Neural progenitor cell (in vitro differentiated cells): ENCODE results near the gene HINT3. TPM values are rescaled to one million over a fixed set of nuclear protein-coding genes. Genes with fewer than 3 reads are reported as not detected.

ENCODE experiments used
- DNase-seq: peaks from one replicate; pipeline ENCODE4 v3.0.0-alpha.2; 2016; ENCODE audit warnings: low spot score
- H2AFZ ChIP-seq: fragments of 200-600 bp; sonication (generic); replicated peaks from 2 replicates; pipeline ENCODE4 v1.6.1; 2016; ENCODE audit warnings: antibody characterized with exemption
- H3F3A ChIP-seq: fragments of 200-600 bp; sonication (generic); 2 replicates; pipeline ENCODE4 v1.6.1; 2016; ENCODE audit warnings: antibody characterized with exemption, low read depth
- H3K27ac ChIP-seq: fragments of 200-600 bp; sonication (generic); 2 replicates; pipeline ENCODE4 v1.5.1; 2016; ENCODE audit warnings: mild to moderate bottlenecking
- H3K27me3 ChIP-seq: fragments of 200-600 bp; sonication (generic); 2 replicates; pipeline ENCODE4 v1.6.1; 2016; ENCODE audit warnings: mild to moderate bottlenecking, moderate library complexity
- H3K36me3 ChIP-seq: fragments of 200-600 bp; sonication (generic); 2 replicates; pipeline ENCODE4 v1.5.1; 2016
- H3K4me1 ChIP-seq: fragments of 200-600 bp; sonication (generic); 2 replicates; pipeline ENCODE4 v1.6.1; 2016; ENCODE audit warnings: mixed run types
- H3K4me2 ChIP-seq: fragments of 200-600 bp; sonication (generic); 2 replicates; pipeline ENCODE4 v1.6.1; 2016
- H3K4me3 ChIP-seq: fragments of 200-600 bp; sonication (generic); 2 replicates; pipeline ENCODE4 v1.5.1; 2016
- H3K79me2 ChIP-seq: fragments of 200-600 bp; sonication (generic); 2 replicates; pipeline ENCODE4 v1.6.1; 2016; ENCODE audit warnings: low read depth
- H3K9ac ChIP-seq: fragments of 200-600 bp; sonication (generic); 2 replicates; pipeline ENCODE4 v1.6.1; 2016
- H3K9me3 ChIP-seq: fragments of 200-600 bp; sonication (generic); 2 replicates; pipeline ENCODE4 v1.5.1; 2016; ENCODE audit warnings: low read depth
- H4K20me1 ChIP-seq: fragments of 200-600 bp; sonication (generic); 2 replicates; pipeline ENCODE4 v1.6.1; 2016; ENCODE audit warnings: low read depth
- H3K27ac Mint-ChIP-seq: 3 replicates; pipeline ENCODE4 v1.8.0; 2021; ENCODE audit warnings: mixed read lengths
- H3K27me3 Mint-ChIP-seq: 2 replicates; pipeline ENCODE4 v1.8.0; 2022; ENCODE audit warnings: low read depth, mild to moderate bottlenecking, inconsistent platforms, moderate library complexity, mixed read lengths; ENCODE audit not compliant: insufficient read depth
- H3K36me3 Mint-ChIP-seq: 3 replicates; pipeline ENCODE4 v1.8.0; 2021; ENCODE audit warnings: mixed read lengths
- H3K4me1 Mint-ChIP-seq: 3 replicates; pipeline ENCODE4 v1.8.0; 2021; ENCODE audit warnings: mixed read lengths
- H3K4me3 Mint-ChIP-seq: 3 replicates; pipeline ENCODE4 v1.8.0; 2021; ENCODE audit warnings: mild to moderate bottlenecking, moderate library complexity, mixed read lengths
- H3K9me3 Mint-ChIP-seq: 3 replicates; pipeline ENCODE4 v1.8.0; 2020; ENCODE audit warnings: mixed read lengths
- CTCF ChIP-seq: fragments of 200-600 bp; sonication (generic); IDR thresholded peaks from 2 replicates; pipeline ENCODE4 v1.5.1; 2017; ENCODE audit warnings: antibody characterized with exemption, mild to moderate bottlenecking
- EZH2 ChIP-seq: fragments of 200-600 bp; sonication (generic); IDR thresholded peaks from 2 replicates; pipeline ENCODE4 v1.6.1; 2017; ENCODE audit warnings: antibody characterized with exemption, mild to moderate bottlenecking, moderate library complexity
- EZH2phosphoT487 ChIP-seq: fragments of 200-600 bp; sonication (generic); IDR thresholded peaks from 2 replicates; pipeline ENCODE4 v1.6.1; 2017; ENCODE audit warnings: antibody characterized with exemption
- total RNA-seq: library from RNA; depleted of rRNA; stranded (reverse); fragments of >200 nt; gene quantifications from 2 replicates; pipeline ENCODE4 v1.2.3, GENCODE V29; 2015; ENCODE audit warnings: low replicate concordance

Gene HINT3
- total RNA-seq, 1 donor from 2014 or later: 29.6 TPM

GRCh38 chr6:126007800-126008199 is 51.2 kb downstream of the HINT3 start:
- Mint-ChIP-seq H3K36me3 (peaks cover 37% of the 10 kb centered on the region), H3K4me3 (no peak overlapping the region), H3K9me3 (no peaks in the 10 kb centered on the region), H3K27me3 (peaks cover 2% of the 10 kb centered on the region), H3K27ac (no peak overlapping the region), H3K4me1 (no peaks in the 10 kb centered on the region)
- Histone ChIP-seq H3K36me3 (peaks cover 28% of the 10 kb centered on the region), H3K9me3 (no peaks in the 10 kb centered on the region), H3K4me1 (no peaks in the 10 kb centered on the region), H3F3A (no peaks in the 10 kb centered on the region), H2AFZ (no peak overlapping the region), H3K4me2 (no peak overlapping the region), H3K9ac (no peak overlapping the region), H3K27ac (no peak overlapping the region), H4K20me1 (peaks cover 3% of the 10 kb centered on the region), H3K4me3 (no peak overlapping the region), H3K79me2 (peaks cover 32% of the 10 kb centered on the region), H3K27me3 (no peaks in the 10 kb centered on the region)
- TF ChIP-seq EZH2phosphoT487 (no peak), CTCF (no peak), EZH2 (no peak)
- no peak for DNase-seq

- Histone ChIP-seq H2AFZ (no peak overlapping the region), H3K27me3 (no peaks in the 10 kb centered on the region), H3K4me3 (no peak overlapping the region), H3K9me3 (no peaks in the 10 kb centered on the region), H3K4me2 (no peak overlapping the region), H4K20me1 (no peaks in the 10 kb centered on the region), H3K27ac (no peak overlapping the region), H3K79me2 (peaks cover 9% of the 10 kb centered on the region), H3K4me1 (no peaks in the 10 kb centered on the region), H3F3A (no peaks in the 10 kb centered on the region), H3K9ac (no peak overlapping the region), H3K36me3 (peaks cover 25% of the 10 kb centered on the region)
- Mint-ChIP-seq H3K4me3 (no peak overlapping the region), H3K27ac (no peak overlapping the region), H3K9me3 (no peaks in the 10 kb centered on the region), H3K27me3 (peaks cover 2% of the 10 kb centered on the region), H3K4me1 (no peaks in the 10 kb centered on the region), H3K36me3 (peaks cover 28% of the 10 kb centered on the region)
- DNase-seq: no peak
- TF ChIP-seq EZH2phosphoT487: no peak
- no peak for TF ChIP-seq EZH2
- no peak for TF ChIP-seq CTCF
Measured at GRCh38 chr6:126010040-126010439, 53.5 kb downstream of the HINT3 start.

- Mint-ChIP-seq H3K27ac (no peak overlapping the region), H3K4me1 (no peaks in the 10 kb centered on the region), H3K4me3 (no peak overlapping the region), H3K27me3 (peaks cover 2% of the 10 kb centered on the region), H3K36me3 (peaks cover 37% of the 10 kb centered on the region), H3K9me3 (no peaks in the 10 kb centered on the region)
- H3K9ac ChIP-seq: no peak overlapping the region
- no peaks in the 10 kb centered on the region for H3K4me1 ChIP-seq
- peaks cover 3% of the 10 kb centered on the region for H3F3A ChIP-seq
- no peak overlapping the region for H3K4me3 ChIP-seq
- no peaks in the 10 kb centered on the region for H3K27me3 ChIP-seq
- H3K79me2 ChIP-seq: no peaks in the 10 kb centered on the region
- H3K4me2 ChIP-seq: no peak overlapping the region
- H2AFZ ChIP-seq: no peak overlapping the region
- peaks cover 31% of the 10 kb centered on the region for H3K36me3 ChIP-seq
- TF ChIP-seq CTCF (no peak), EZH2phosphoT487 (no peak), EZH2 (no peak)
- H4K20me1 ChIP-seq: no peaks in the 10 kb centered on the region
- no peak for DNase-seq
- no peaks in the 10 kb centered on the region for H3K9me3 ChIP-seq
- no peak overlapping the region for H3K27ac ChIP-seq
Measured at GRCh38 chr6:126015863-126016262, 59.3 kb downstream of the HINT3 start.
